Measurements from ENCODE around the gene ADIRF.
A peak's percentile ranks its signal among the peaks of the same experiment; 100 is the strongest.
"Not testable (repeated sequence)": the region's sequence is repeated elsewhere in the genome, so short reads cannot be mapped to it uniquely, and the experiment has no call there.

The ADIRF gene

GRCh38 chr10:86968994-86969355, 693 bp downstream of the ADIRF start:
- H3K9me3 ChIP-seq (ENCODE audit: control insufficient read depth in 1 of 2, low read length in 2 of 2), result no peaks in the 10 kb centered on the region
- H3K9ac ChIP-seq (ENCODE audit: low read depth in 1 of 2, low read length in 2 of 2), result peak overlapping the region; percentile 82 to 88
- H3K27ac ChIP-seq (ENCODE audit: low read depth, low read length), result no peak overlapping the region
- peak overlapping the region; percentile 67 to 82 for H3K4me3 ChIP-seq (ENCODE audit: low read depth in 1 of 2, low read length in 2 of 2)
- H3K27me3 ChIP-seq (ENCODE audit: control insufficient read depth in 1 of 2, insufficient read depth in 2 of 2, low read length in 2 of 2), result no peaks in the 10 kb centered on the region
- no peaks in the 10 kb centered on the region for H3K36me3 ChIP-seq (ENCODE audit: control insufficient read depth in 1 of 2, insufficient read depth in 2 of 2, low read length in 2 of 2)
- peaks cover 37 to 53% of the 10 kb centered on the region in 2 donors for H3K4me1 ChIP-seq (ENCODE audit: control insufficient read depth in 1 of 2, insufficient read depth in 2 of 2, low read length in 2 of 2)

- Histone ChIP-seq H3K36me3 (ENCODE audit: control insufficient read depth in 1 of 2, insufficient read depth in 2 of 2, low read length in 2 of 2) (no peaks in the 10 kb centered on the region), H3K4me1 (ENCODE audit: control insufficient read depth in 1 of 2, insufficient read depth in 2 of 2, low read length in 2 of 2) (peaks cover 37 to 53% of the 10 kb centered on the region in 2 donors), H3K27ac (ENCODE audit: low read depth, low read length) (peak overlapping the region; percentile 82), H3K4me3 (ENCODE audit: low read depth in 1 of 2, low read length in 2 of 2) (peak overlapping the region; percentile 67 to 82), H3K9ac (ENCODE audit: low read depth in 1 of 2, low read length in 2 of 2) (peak overlapping the region; percentile 82 to 88), H3K9me3 (ENCODE audit: control insufficient read depth in 1 of 2, low read length in 2 of 2) (no peaks in the 10 kb centered on the region), H3K27me3 (ENCODE audit: control insufficient read depth in 1 of 2, insufficient read depth in 2 of 2, low read length in 2 of 2) (no peaks in the 10 kb centered on the region)
These were observed 1.2 kb downstream of the ADIRF start for GRCh38 chr10:86969421-86970041.

- peak overlapping the region; percentile 82 for H3K27ac ChIP-seq (ENCODE audit: low read depth, low read length)
- H3K4me1 ChIP-seq (ENCODE audit: control insufficient read depth in 1 of 2, insufficient read depth in 2 of 2, low read length in 2 of 2), result peaks cover 37 to 53% of the 10 kb centered on the region in 2 donors
- H3K9me3 ChIP-seq (ENCODE audit: control insufficient read depth in 1 of 2, low read length in 2 of 2), result no peaks in the 10 kb centered on the region
- peak overlapping the region; percentile 82 to 88 for H3K9ac ChIP-seq (ENCODE audit: low read depth in 1 of 2, low read length in 2 of 2)
- H3K4me3 ChIP-seq (ENCODE audit: low read depth in 1 of 2, low read length in 2 of 2), result peak overlapping the region; percentile 67 to 82
- H3K36me3 ChIP-seq (ENCODE audit: control insufficient read depth in 1 of 2, insufficient read depth in 2 of 2, low read length in 2 of 2), result no peaks in the 10 kb centered on the region
- no peaks in the 10 kb centered on the region for H3K27me3 ChIP-seq (ENCODE audit: control insufficient read depth in 1 of 2, insufficient read depth in 2 of 2, low read length in 2 of 2)
These were observed 2.1 kb downstream of the ADIRF start for GRCh38 chr10:86970162-86970981.

- Histone ChIP-seq H3K27me3 (ENCODE audit: control insufficient read depth in 1 of 2, insufficient read depth in 2 of 2, low read length in 2 of 2) (no peaks in the 10 kb centered on the region), H3K4me1 (ENCODE audit: control insufficient read depth in 1 of 2, insufficient read depth in 2 of 2, low read length in 2 of 2) (peaks cover 37 to 53% of the 10 kb centered on the region in 2 donors), H3K4me3 (ENCODE audit: low read depth in 1 of 2, low read length in 2 of 2) (peak overlapping the region; percentile 67 to 82), H3K27ac (ENCODE audit: low read depth, low read length) (peak overlapping the region; percentile 82), H3K9ac (ENCODE audit: low read depth in 1 of 2, low read length in 2 of 2) (peak overlapping the region; percentile 82 to 88), H3K36me3 (ENCODE audit: control insufficient read depth in 1 of 2, insufficient read depth in 2 of 2, low read length in 2 of 2) (no peaks in the 10 kb centered on the region), H3K9me3 (ENCODE audit: control insufficient read depth in 1 of 2, low read length in 2 of 2) (no peaks in the 10 kb centered on the region)
These were observed 2.6 kb downstream of the ADIRF start for GRCh38 chr10:86970982-86971231.

- H3K4me3 ChIP-seq (ENCODE audit: low read depth in 1 of 2, low read length in 2 of 2), result peak overlapping the region; percentile 67 to 82
- H3K36me3 ChIP-seq (ENCODE audit: control insufficient read depth in 1 of 2, insufficient read depth in 2 of 2, low read length in 2 of 2), result no peaks in the 10 kb centered on the region
- H3K9ac ChIP-seq (ENCODE audit: low read depth in 1 of 2, low read length in 2 of 2), result peak overlapping the region; percentile 82 to 88
- no peaks in the 10 kb centered on the region for H3K9me3 ChIP-seq (ENCODE audit: control insufficient read depth in 1 of 2, low read length in 2 of 2)
- no peaks in the 10 kb centered on the region for H3K27me3 ChIP-seq (ENCODE audit: control insufficient read depth in 1 of 2, insufficient read depth in 2 of 2, low read length in 2 of 2)
- H3K4me1 ChIP-seq (ENCODE audit: control insufficient read depth in 1 of 2, insufficient read depth in 2 of 2, low read length in 2 of 2), result peaks cover 35 to 51% of the 10 kb centered on the region in 2 donors
- peak overlapping the region; percentile 82 for H3K27ac ChIP-seq (ENCODE audit: low read depth, low read length)
These were observed 3.1 kb downstream of the ADIRF start for GRCh38 chr10:86971232-86971991.

- no peak overlapping the region for H3K9ac ChIP-seq (ENCODE audit: low read depth in 1 of 2, low read length in 2 of 2)
- no peak overlapping the region for H3K4me3 ChIP-seq (ENCODE audit: low read depth in 1 of 2, low read length in 2 of 2)
- H3K27me3 ChIP-seq (ENCODE audit: control insufficient read depth in 1 of 2, insufficient read depth in 2 of 2, low read length in 2 of 2), result no peaks in the 10 kb centered on the region
- no peaks in the 10 kb centered on the region for H3K36me3 ChIP-seq (ENCODE audit: control insufficient read depth in 1 of 2, insufficient read depth in 2 of 2, low read length in 2 of 2)
- H3K9me3 ChIP-seq (ENCODE audit: control insufficient read depth in 1 of 2, low read length in 2 of 2), result no peaks in the 10 kb centered on the region
- H3K27ac ChIP-seq (ENCODE audit: low read depth, low read length), result no peak overlapping the region
- peaks cover 21 to 37% of the 10 kb centered on the region in 2 donors for H3K4me1 ChIP-seq (ENCODE audit: control insufficient read depth in 1 of 2, insufficient read depth in 2 of 2, low read length in 2 of 2)
These were observed 4.5 kb downstream of the ADIRF start for GRCh38 chr10:86972613-86973380.

GRCh38 chr10:86974484-86974883, 6.2 kb downstream of the ADIRF start:
- Histone ChIP-seq H3K4me1 (ENCODE audit: control insufficient read depth in 1 of 2, insufficient read depth in 2 of 2, low read length in 2 of 2) (peaks cover 11 to 23% of the 10 kb centered on the region in 2 donors), H3K9ac (ENCODE audit: low read depth in 1 of 2, low read length in 2 of 2) (no peak overlapping the region), H3K27ac (ENCODE audit: low read depth, low read length) (no peak overlapping the region), H3K9me3 (ENCODE audit: control insufficient read depth in 1 of 2, low read length in 2 of 2) (no peaks in the 10 kb centered on the region), H3K4me3 (ENCODE audit: low read depth in 1 of 2, low read length in 2 of 2) (no peak overlapping the region), H3K27me3 (ENCODE audit: control insufficient read depth in 1 of 2, insufficient read depth in 2 of 2, low read length in 2 of 2) (no peaks in the 10 kb centered on the region), H3K36me3 (ENCODE audit: control insufficient read depth in 1 of 2, insufficient read depth in 2 of 2, low read length in 2 of 2) (no peaks in the 10 kb centered on the region)

- Histone ChIP-seq H3K9me3 (ENCODE audit: control insufficient read depth in 1 of 2, low read length in 2 of 2) (no peaks in the 10 kb centered on the region), H3K36me3 (ENCODE audit: control insufficient read depth in 1 of 2, insufficient read depth in 2 of 2, low read length in 2 of 2) (no peaks in the 10 kb centered on the region), H3K27me3 (ENCODE audit: control insufficient read depth in 1 of 2, insufficient read depth in 2 of 2, low read length in 2 of 2) (no peaks in the 10 kb centered on the region), H3K4me3 (ENCODE audit: low read depth in 1 of 2, low read length in 2 of 2) (no peak overlapping the region), H3K4me1 (ENCODE audit: control insufficient read depth in 1 of 2, insufficient read depth in 2 of 2, low read length in 2 of 2) (peaks cover 14 to 18% of the 10 kb centered on the region in 2 donors), H3K27ac (ENCODE audit: low read depth, low read length) (no peak overlapping the region), H3K9ac (ENCODE audit: low read depth in 1 of 2, low read length in 2 of 2) (no peak overlapping the region)
These were observed 8.2 kb downstream of the ADIRF start for GRCh38 chr10:86976362-86977056.

GRCh38 chr10:86978457-86978856, 10.2 kb downstream of the ADIRF start:
- peaks cover 9 to 12% of the 10 kb centered on the region in 2 donors for H3K4me1 ChIP-seq (ENCODE audit: control insufficient read depth in 1 of 2, insufficient read depth in 2 of 2, low read length in 2 of 2)
- not testable (repeated sequence) for H3K36me3 ChIP-seq (ENCODE audit: control insufficient read depth in 1 of 2, insufficient read depth in 2 of 2, low read length in 2 of 2); H3K27me3 ChIP-seq (ENCODE audit: control insufficient read depth in 1 of 2, insufficient read depth in 2 of 2, low read length in 2 of 2); H3K9me3 ChIP-seq (ENCODE audit: control insufficient read depth in 1 of 2, low read length in 2 of 2); H3K27ac ChIP-seq (ENCODE audit: low read depth, low read length); H3K9ac ChIP-seq (ENCODE audit: low read depth in 1 of 2, low read length in 2 of 2); H3K4me3 ChIP-seq (ENCODE audit: low read depth in 1 of 2, low read length in 2 of 2)
